NCI-H1694 (cell line): ENCODE data around the gene MLLT11.

Experiments
- DNase-seq: peaks from one replicate; lab custom pipeline; 2025; lab: John Stamatoyannopoulos, UW

MLLT11 gene

GRCh38 chr1:151060007-151060656 is at the start of gene MLLT11:
TSS of gene MLLT11 (plus strand) at chr1:151060397. CDS start at chr1:151067225, 6,828 bp downstream.
- peak; percentile 93 for DNase-seq

GRCh38 chr1:151011154-151011850 is 48.9 kb upstream of the MLLT11 start:
- DNase-seq = no peak

- DNase-seq = no peak
Observed at GRCh38 chr1:151012684-151013471, 47.3 kb upstream of the MLLT11 start.

- DNase-seq = no peak
Observed at GRCh38 chr1:151013518-151013917, 46.7 kb upstream of the MLLT11 start.

GRCh38 chr1:151024540-151025146 is 35.6 kb upstream of the MLLT11 start:
- peak; percentile 92 for DNase-seq

- no peak for DNase-seq
Observed at GRCh38 chr1:151026460-151026859, 33.7 kb upstream of the MLLT11 start.

GRCh38 chr1:151032164-151032563 is 28.0 kb upstream of the MLLT11 start:
- DNase-seq = no peak

- no peak for DNase-seq
Observed at GRCh38 chr1:151035167-151035566, 25.0 kb upstream of the MLLT11 start.

- DNase-seq = no peak
Observed at GRCh38 chr1:151036356-151036755, 23.8 kb upstream of the MLLT11 start, which contains the start of gene BNIPL. TSS of gene BNIPL (plus strand) at chr1:151036586. CDS start at chr1:151036726, 140 bp downstream.

GRCh38 chr1:151037032-151037431 is 23.2 kb upstream of the MLLT11 start:
- DNase-seq = no peak

GRCh38 chr1:151039521-151039920 is 20.7 kb upstream of the MLLT11 start:
- DNase-seq = no peak

GRCh38 chr1:151043163-151043562 is 17.0 kb upstream of the MLLT11 start:
- DNase-seq = no peak

GRCh38 chr1:151047591-151047924 is 12.6 kb upstream of the MLLT11 start, which contains the start of gene C1orf56:
TSS of gene C1orf56 (plus strand) at chr1:151047751. CDS start at chr1:151047848, 97 bp downstream.
- peak; percentile 62 for DNase-seq

GRCh38 chr1:151047925-151048644 is 12.1 kb upstream of the MLLT11 start:
- DNase-seq = peak; percentile 46

GRCh38 chr1:151048645-151049032 is 11.6 kb upstream of the MLLT11 start:
- DNase-seq = no peak

- DNase-seq = no peak
Observed at GRCh38 chr1:151049458-151049857, 10.7 kb upstream of the MLLT11 start.

GRCh38 chr1:151050051-151050688 is 10.0 kb upstream of the MLLT11 start:
- DNase-seq = no peak

- DNase-seq = no peak
Observed at GRCh38 chr1:151051356-151052009, 8.7 kb upstream of the MLLT11 start.

- no peak for DNase-seq
Observed at GRCh38 chr1:151054971-151055547, 5.1 kb upstream of the MLLT11 start.

GRCh38 chr1:151055581-151055980 is 4.6 kb upstream of the MLLT11 start:
- DNase-seq = no peak
